Epithelial cell of proximal tubule (primary cell): ENCODE measurements around the gene FAM78A. TPM values are rescaled to one million over a fixed set of nuclear protein-coding genes. Genes with fewer than 3 reads are reported as not detected.

Source experiments
- DNase-seq: peaks from one replicate; pipeline ENCODE4 v3.0.0-alpha.2; 2011; ENCODE audit warnings: low read depth
- H3K4me3 ChIP-seq: 2 replicates; pipeline ENCODE4 v1.5.1; 2011; ENCODE audit warnings: low read depth, mild to moderate bottlenecking, low read length
- CTCF ChIP-seq: conservative IDR thresholded peaks from 2 replicates; pipeline ENCODE4 v1.5.1; 2012; ENCODE audit warnings: low read depth, mild to moderate bottlenecking, low read length
- total RNA-seq: library from RNA; depleted of rRNA; stranded (reverse); fragments of >200 nt; gene quantifications from 2 replicates; pipeline ENCODE4 v1.2.3, GENCODE V29; 2015

The FAM78A gene
- total RNA-seq, 1 donor from 2014 or later, result under 0.01 TPM

GRCh38 chr9:131239161-131239975 lies 36.9 kb downstream of the FAM78A start:
- TF ChIP-seq CTCF, result no peak
- no peak for DNase-seq
- H3K4me3 ChIP-seq, result no peak overlapping the region

- no peak overlapping the region for H3K4me3 ChIP-seq
- TF ChIP-seq CTCF, result no peak
- DNase-seq, result no peak
These were observed 37.8 kb downstream of the FAM78A start for GRCh38 chr9:131238402-131239021.

GRCh38 chr9:131237931-131238401 lies 38.3 kb downstream of the FAM78A start:
- DNase-seq, result no peak
- no peak overlapping the region for H3K4me3 ChIP-seq
- TF ChIP-seq CTCF, result no peak

GRCh38 chr9:131237291-131237690 lies 39.0 kb downstream of the FAM78A start:
- no peak for TF ChIP-seq CTCF

GRCh38 chr9:131236761-131237160 lies 39.5 kb downstream of the FAM78A start:
- no peak for TF ChIP-seq CTCF
- DNase-seq, result no peak
- no peak overlapping the region for H3K4me3 ChIP-seq

More at GRCh38 chr9:131237291-131237690, 39.0 kb downstream of the FAM78A start:
- DNase-seq, result no peak
- no peak overlapping the region for H3K4me3 ChIP-seq

GRCh38 chr9:131236161-131236560 lies 40.1 kb downstream of the FAM78A start:
- TF ChIP-seq CTCF, result no peak
- no peak for DNase-seq
- H3K4me3 ChIP-seq, result no peak overlapping the region
